SU-DHL-6 (cell line): ENCODE data around the gene TFPT.

Experiments used
- H2AFZ ChIP-seq: fragments of 200-600 bp; sonication (generic); 2 replicates; pipeline ENCODE4 v1.6.1; 2014; ENCODE audit warnings: low read depth, mild to moderate bottlenecking, moderate library complexity, mixed read lengths, antibody characterized with exemption, low read length; ENCODE audit not compliant: severe bottlenecking
- H3F3A ChIP-seq: fragments of 200-600 bp; shearing (Covaris generic); 2 replicates; pipeline ENCODE4 v1.6.0; 2016; ENCODE audit warnings: antibody characterized with exemption, mild to moderate bottlenecking; ENCODE audit not compliant: insufficient read depth
- H3K27ac ChIP-seq: fragments of 200-600 bp; sonication (generic); 2 replicates; pipeline ENCODE4 v1.5.1; 2016; ENCODE audit warnings: low read depth, mild to moderate bottlenecking, low read length, moderate library complexity, mixed read lengths
- H3K27me3 ChIP-seq: fragments of 200-600 bp; sonication (generic), shearing (Covaris generic); 2 replicates; pipeline ENCODE4 v1.6.0; 2014; ENCODE audit warnings: mild to moderate bottlenecking, low read length
- H3K36me3 ChIP-seq: fragments of 200-600 bp; sonication (generic); 2 replicates; pipeline ENCODE4 v1.6.1; 2014; ENCODE audit warnings: mild to moderate bottlenecking, low read length, mixed read lengths
- H3K4me2 ChIP-seq: fragments of 300-600, 200-600 bp; shearing (Covaris generic), sonication (generic); 2 replicates; pipeline ENCODE4 v1.6.0; 2014; ENCODE audit warnings: low read length, low read depth, mild to moderate bottlenecking; ENCODE audit not compliant: poor library complexity, severe bottlenecking
- H3K4me3 ChIP-seq: fragments of 200-600 bp; sonication (generic); 2 replicates; pipeline ENCODE4 v1.5.1; 2014; ENCODE audit warnings: antibody characterized with exemption, low read length, mild to moderate bottlenecking, mixed read lengths; ENCODE audit not compliant: insufficient read depth, poor library complexity, severe bottlenecking
- H3K79me2 ChIP-seq: fragments of 200-600 bp; sonication (generic); 2 replicates; pipeline ENCODE4 v1.6.1; 2014; ENCODE audit warnings: mild to moderate bottlenecking, low read length, moderate library complexity; ENCODE audit not compliant: insufficient read depth
- H3K9ac ChIP-seq: fragments of 200-600 bp; sonication (generic); 2 replicates; pipeline ENCODE4 v1.7.0; 2014; ENCODE audit warnings: mild to moderate bottlenecking, low read length
- H3K9me2 ChIP-seq: fragments of 200-600 bp; sonication (generic); replicated peaks from 2 replicates; pipeline ENCODE4 v1.6.1; 2014; ENCODE audit warnings: low read length; ENCODE audit not compliant: insufficient read depth
- H3K9me3 ChIP-seq: fragments of 200-600 bp; sonication (generic); 2 replicates; pipeline ENCODE4 v1.6.1; 2014; ENCODE audit warnings: low read length, mixed read lengths; ENCODE audit not compliant: insufficient read depth
- H4K20me1 ChIP-seq: fragments of 200-600 bp; sonication (generic); 2 replicates; pipeline ENCODE4 v1.6.1; 2014; ENCODE audit warnings: low read depth, mild to moderate bottlenecking, antibody characterized with exemption, low read length, moderate library complexity, mixed read lengths
- CTCF ChIP-seq: fragments of 200-600 bp; sonication (generic); IDR thresholded peaks from one replicate; pipeline ENCODE4 v1.5.1; 2017; ENCODE audit warnings: antibody characterized with exemption, mild to moderate bottlenecking, low read length, moderate library complexity; ENCODE audit not compliant: insufficient read depth, poor library complexity, severe bottlenecking
- EZH2phosphoT487 ChIP-seq: fragments of 200-600 bp; sonication (generic), shearing (Covaris generic); conservative IDR thresholded peaks from 2 replicates; pipeline ENCODE4 v1.6.1; 2018; ENCODE audit warnings: mild to moderate bottlenecking, antibody characterized with exemption, low read length, moderate library complexity, mixed read lengths

The TFPT gene

DNA sequence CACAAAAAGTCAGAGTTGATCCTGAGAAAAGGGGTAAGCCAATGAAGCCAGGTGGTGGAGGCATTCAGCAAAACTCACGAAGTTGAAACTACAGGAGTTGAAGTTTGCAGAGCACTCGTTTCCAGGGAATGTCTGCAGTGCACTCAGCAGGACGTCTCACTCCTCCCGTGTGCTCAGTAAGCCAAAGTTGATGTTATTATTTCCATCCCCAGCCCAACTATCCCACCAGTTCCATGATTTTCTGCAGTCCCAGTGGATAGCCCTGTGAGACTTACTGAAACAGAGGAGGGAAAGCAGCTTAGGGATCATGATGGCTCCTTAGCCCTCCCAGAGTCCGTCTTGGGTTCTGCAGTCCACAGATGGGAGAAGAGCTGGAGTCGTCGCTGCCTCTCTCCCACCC is 34.4 kb downstream of the TFPT start, which contains the start of gene TARM1:
Gene TARM1, minus strand, starts transcription at position 334 of the 400 bp plus-strand sequence. Its CDS starts 25 bp downstream, at position 309.
- H3K27ac ChIP-seq: no peak within 1 kb of the TSS
- H3K9me3 ChIP-seq: peaks cover 16% of the 10 kb centered on the region
- no peaks in the 10 kb centered on the region for H3K36me3 ChIP-seq
- no peaks in the 10 kb centered on the region for H3K9me2 ChIP-seq
- H3K27me3 ChIP-seq: no peaks in the 10 kb centered on the region
- no peaks in the 10 kb centered on the region for H4K20me1 ChIP-seq
- no peak within 1 kb of the TSS for H3K4me3 ChIP-seq
- no peak within 1 kb of the TSS for H3K9ac ChIP-seq
- H3F3A ChIP-seq: no peaks in the 10 kb centered on the region
- H2AFZ ChIP-seq: no peak within 1 kb of the TSS
- TF ChIP-seq EZH2phosphoT487 (no peak), CTCF (no peak)
- no peak within 1 kb of the TSS for H3K4me2 ChIP-seq
- no peaks in the 10 kb centered on the region for H3K79me2 ChIP-seq

DNA sequence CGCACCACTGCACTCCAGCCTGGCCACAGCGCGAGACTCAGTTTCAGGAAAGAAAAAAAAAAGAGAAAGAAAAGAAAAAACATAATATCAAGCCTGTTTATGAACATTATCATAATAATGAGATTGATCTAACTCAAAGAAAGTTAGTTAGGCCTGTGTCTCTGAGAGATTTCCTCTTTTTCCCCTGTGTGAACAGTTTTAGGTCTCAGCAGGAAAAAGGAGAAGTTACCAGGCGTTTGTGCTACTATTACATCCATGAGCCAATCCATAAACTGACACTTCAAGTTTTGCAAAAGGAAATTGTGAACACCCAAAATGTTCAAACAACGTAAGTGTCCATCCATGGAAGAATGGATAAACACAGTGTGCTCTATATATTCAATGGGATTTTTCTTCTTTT is 38.1 kb downstream of the TFPT start:
- Histone ChIP-seq H3K9me3 (peaks cover 7% of the 10 kb centered on the region; the same call in 1 of the 2 replicates), H3K9ac (no peak overlapping the region), H3K36me3 (no peaks in the 10 kb centered on the region), H2AFZ (no peak overlapping the region), H3K4me3 (no peak overlapping the region), H3F3A (no peaks in the 10 kb centered on the region), H3K79me2 (no peaks in the 10 kb centered on the region), H3K27ac (no peak overlapping the region), H4K20me1 (no peaks in the 10 kb centered on the region), H3K9me2 (no peaks in the 10 kb centered on the region), H3K4me2 (no peak overlapping the region), H3K27me3 (no peaks in the 10 kb centered on the region)
- TF ChIP-seq CTCF: no peak

DNA sequence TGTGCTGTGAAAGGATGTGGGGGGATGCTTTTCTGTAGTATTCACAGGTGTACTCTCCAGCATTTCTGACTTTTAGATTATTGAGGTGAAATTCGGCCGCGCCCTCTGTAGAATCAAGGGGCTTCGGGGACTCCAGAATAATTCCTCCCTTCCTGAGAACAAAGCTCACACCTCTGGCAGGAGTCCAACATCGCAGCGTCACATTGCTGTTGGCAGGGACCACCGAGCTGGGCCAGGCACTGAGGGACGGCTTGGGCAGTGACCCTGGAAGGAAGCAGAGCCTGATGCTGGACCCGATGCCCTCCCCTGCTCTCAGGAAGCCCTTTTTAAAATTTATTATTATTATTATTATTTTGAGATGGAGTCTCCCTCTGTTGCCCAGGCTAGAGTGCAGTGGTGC is 40.6 kb downstream of the TFPT start:
- TF ChIP-seq CTCF (no peak), EZH2phosphoT487 (no peak)
- H3K27ac ChIP-seq: no peak overlapping the region
- no peaks in the 10 kb centered on the region for H3F3A ChIP-seq

GRCh38 chr19:54073829-54074228 is 41.6 kb downstream of the TFPT start:
- Histone ChIP-seq H3K9me3 (no peaks in the 10 kb centered on the region), H3K79me2 (no peaks in the 10 kb centered on the region), H3K4me2 (no peak overlapping the region), H3K27me3 (no peaks in the 10 kb centered on the region), H3K36me3 (no peaks in the 10 kb centered on the region), H2AFZ (no peak overlapping the region), H3K4me3 (no peak overlapping the region), H4K20me1 (no peaks in the 10 kb centered on the region), H3K9me2 (no peaks in the 10 kb centered on the region), H3K9ac (no peak overlapping the region), H3K27ac (no peak overlapping the region), H3F3A (no peaks in the 10 kb centered on the region)
- TF ChIP-seq EZH2phosphoT487 (no peak), CTCF (no peak)

More for the DNA sequence above, 40.6 kb downstream of the TFPT start:
- no peaks in the 10 kb centered on the region for H3K79me2 ChIP-seq
- H3K4me3 ChIP-seq: no peak overlapping the region
- H3K36me3 ChIP-seq: no peaks in the 10 kb centered on the region
- no peaks in the 10 kb centered on the region for H3K9me2 ChIP-seq
- no peak overlapping the region for H2AFZ ChIP-seq
- H3K9me3 ChIP-seq: no peaks in the 10 kb centered on the region
- H3K4me2 ChIP-seq: no peak overlapping the region
- H3K9ac ChIP-seq: no peak overlapping the region
- no peaks in the 10 kb centered on the region for H3K27me3 ChIP-seq
- H4K20me1 ChIP-seq: no peaks in the 10 kb centered on the region
